NCI-H82 treated with DMSO at 0.1 percent for 48 hours (cell line): ENCODE data around the gene RFESD.

Experiments used
- DNase-seq: peaks from one replicate; lab custom pipeline; 2025; ENCODE audit not compliant: unreplicated experiment; lab: John Stamatoyannopoulos, UW

RFESD gene

GRCh38 chr5:95660060-95660459 lies 13.5 kb downstream of the RFESD start:
- DNase-seq: peak; percentile 12

GRCh38 chr5:95662946-95663345 lies 16.4 kb downstream of the RFESD start:
- DNase-seq: no peak

GRCh38 chr5:95664204-95664786 lies 17.7 kb downstream of the RFESD start:
- DNase-seq: no peak

- DNase-seq: no peak
Observed at GRCh38 chr5:95667061-95667618, 20.6 kb downstream of the RFESD start.

GRCh38 chr5:95667678-95668077 lies 21.1 kb downstream of the RFESD start:
- no peak for DNase-seq

- DNase-seq: no peak
Observed at GRCh38 chr5:95668216-95668615, 21.6 kb downstream of the RFESD start.

- no peak for DNase-seq
Observed at GRCh38 chr5:95668728-95669127, 22.2 kb downstream of the RFESD start.

GRCh38 chr5:95669540-95669939 lies 23.0 kb downstream of the RFESD start:
- no peak for DNase-seq

GRCh38 chr5:95669985-95670384 lies 23.4 kb downstream of the RFESD start:
- no peak for DNase-seq

- no peak for DNase-seq
Observed at GRCh38 chr5:95670568-95670967, 24.0 kb downstream of the RFESD start.

GRCh38 chr5:95671826-95672225 lies 25.2 kb downstream of the RFESD start:
- no peak for DNase-seq

GRCh38 chr5:95672641-95673040 lies 26.1 kb downstream of the RFESD start:
- DNase-seq: no peak

GRCh38 chr5:95673081-95673480 lies 26.5 kb downstream of the RFESD start:
- DNase-seq: no peak

GRCh38 chr5:95682891-95683290 lies 36.3 kb downstream of the RFESD start, which contains the start of gene SPATA9:
TSS of gene SPATA9 (minus strand) at chr5:95682991. CDS start at chr5:95682854, 137 bp downstream.
- DNase-seq: no peak

- DNase-seq: no peak
Observed at GRCh38 chr5:95684361-95684760, 37.8 kb downstream of the RFESD start.

- no peak for DNase-seq
Observed at GRCh38 chr5:95686651-95687050, 40.1 kb downstream of the RFESD start.

- no peak for DNase-seq
Observed at GRCh38 chr5:95689680-95690079, 43.1 kb downstream of the RFESD start.

- DNase-seq: no peak
Observed at GRCh38 chr5:95690333-95690732, 43.8 kb downstream of the RFESD start.

- no peak for DNase-seq
Observed at GRCh38 chr5:95697781-95698681, 51.5 kb downstream of the RFESD start.

- no peak for DNase-seq
Observed at GRCh38 chr5:95699337-95699736, 52.8 kb downstream of the RFESD start.

- DNase-seq: no peak
Observed at GRCh38 chr5:95701074-95701473, 54.5 kb downstream of the RFESD start.

- DNase-seq: no peak
Observed at GRCh38 chr5:95704150-95704549, 57.6 kb downstream of the RFESD start.
